HG02981 (cell line): ENCODE measurements around the gene ACKR2.
"Not testable (repeated sequence)": the region's sequence is repeated elsewhere in the genome, so short reads cannot be mapped to it uniquely, and the experiment has no call there.

Source experiments
- ATAC-seq: cut with Tn5 transposase; IDR thresholded peaks from one replicate; pipeline ENCODE4 v1.9.1; 2021; ENCODE audit warnings: mild to moderate bottlenecking, moderate library complexity; ENCODE audit not compliant: unreplicated experiment

Gene ACKR2

DNA sequence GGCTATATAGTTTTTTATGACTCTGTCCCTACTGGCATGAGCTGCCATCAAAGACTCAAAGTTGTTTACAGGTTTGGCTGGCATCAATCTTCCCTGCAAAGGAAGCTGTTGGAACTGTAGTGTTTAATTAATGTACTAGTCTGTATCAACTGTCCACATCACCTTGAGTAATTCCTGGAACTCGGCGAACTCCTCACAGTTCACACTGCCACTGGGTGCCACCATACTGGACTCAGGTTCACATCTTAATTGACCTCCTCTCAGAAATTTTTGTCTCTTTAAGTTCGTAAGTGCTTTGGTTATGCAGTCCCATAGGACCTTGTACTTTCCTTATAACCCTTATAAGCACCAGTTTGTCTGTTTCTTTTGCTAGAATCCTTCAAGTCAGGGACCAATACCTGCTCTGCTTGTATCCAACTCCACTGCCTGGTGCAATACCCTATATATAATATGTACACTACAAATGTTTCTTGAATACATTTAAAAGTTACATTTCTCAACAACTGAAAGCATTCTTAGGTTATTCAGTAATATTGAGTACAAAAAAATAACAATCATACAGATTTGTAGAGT, 8.1 kb upstream of the ACKR2 start:
- no peak for ATAC-seq

DNA sequence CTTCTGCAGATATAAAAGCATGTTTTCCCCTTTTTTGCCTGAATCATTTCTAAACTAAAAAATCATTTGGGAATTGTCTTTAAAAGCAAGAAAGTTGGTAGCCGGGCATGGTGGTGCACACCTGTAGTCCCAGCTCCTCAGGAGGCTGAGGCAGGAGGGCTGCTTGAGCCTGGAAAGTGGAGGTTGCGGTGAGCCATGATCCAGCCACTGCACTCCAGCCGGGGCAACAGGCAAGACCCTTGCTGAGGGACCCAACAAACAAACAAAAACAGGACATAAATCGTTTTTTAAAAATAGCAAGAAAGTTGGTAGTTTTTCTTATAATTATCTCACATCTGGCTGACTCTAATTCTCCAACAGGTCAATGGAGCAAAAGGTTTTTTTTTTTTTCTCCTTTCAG, 7.5 kb upstream of the ACKR2 start:
- ATAC-seq: no peak

DNA sequence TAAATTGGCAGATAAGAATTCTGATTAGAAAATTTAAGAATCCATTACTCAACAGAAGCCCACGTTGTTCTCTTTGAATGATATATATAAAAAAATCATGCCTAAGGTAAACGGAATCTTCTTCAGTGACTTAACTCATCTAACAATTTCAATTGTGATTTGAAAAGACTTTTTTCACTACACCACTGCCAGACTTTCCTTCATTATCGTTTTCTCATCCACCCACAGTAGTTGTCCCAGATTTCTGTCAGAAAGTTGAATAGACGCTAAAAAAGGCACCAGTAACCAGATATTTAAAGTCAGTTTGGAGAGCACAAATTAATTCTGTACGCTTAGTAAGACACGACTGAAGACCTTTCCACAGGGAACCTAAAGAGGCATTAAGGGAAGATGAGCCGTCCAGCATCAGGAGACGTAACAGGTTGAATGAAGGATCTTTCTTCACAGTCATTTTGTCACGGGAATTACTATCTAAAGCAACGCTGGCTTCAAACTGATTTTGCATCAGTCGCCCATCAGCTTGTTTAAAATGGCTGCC, 6.3 kb upstream of the ACKR2 start:
- no peak for ATAC-seq

DNA sequence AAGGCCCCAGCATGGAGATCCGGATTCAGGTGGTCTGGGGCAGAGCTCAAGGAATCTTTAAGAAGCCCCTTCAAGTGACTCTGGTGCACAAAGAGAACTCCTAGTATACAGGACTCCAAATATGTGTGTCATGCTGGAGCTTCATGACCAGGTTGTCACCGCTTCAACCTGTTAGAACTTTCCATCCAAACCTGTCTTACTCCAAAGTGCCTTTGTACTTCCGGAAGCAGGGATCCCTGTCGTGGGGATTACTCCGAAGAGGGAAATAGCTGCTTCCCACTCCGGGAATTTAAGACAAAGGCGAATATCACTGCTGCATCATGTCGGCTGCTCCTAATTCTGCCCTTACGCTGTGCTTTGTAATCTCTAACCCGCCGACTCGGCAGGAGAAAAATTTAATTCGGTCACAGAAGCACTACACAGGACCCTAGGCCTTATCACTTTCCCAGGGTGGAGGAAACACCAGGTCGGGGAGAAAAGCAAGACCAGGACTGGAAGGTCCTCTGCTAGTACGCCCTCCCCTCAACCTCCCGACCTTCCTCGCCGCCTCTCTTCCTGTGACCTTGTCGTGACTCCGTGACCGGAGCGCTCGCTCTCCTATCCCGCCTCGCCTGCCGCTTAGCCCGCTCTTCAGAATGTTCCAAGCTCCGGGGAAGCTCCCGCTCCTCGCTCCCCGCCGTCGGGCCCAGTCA, 5.7 kb upstream of the ACKR2 start:
- peak; percentile 7 for ATAC-seq

DNA sequence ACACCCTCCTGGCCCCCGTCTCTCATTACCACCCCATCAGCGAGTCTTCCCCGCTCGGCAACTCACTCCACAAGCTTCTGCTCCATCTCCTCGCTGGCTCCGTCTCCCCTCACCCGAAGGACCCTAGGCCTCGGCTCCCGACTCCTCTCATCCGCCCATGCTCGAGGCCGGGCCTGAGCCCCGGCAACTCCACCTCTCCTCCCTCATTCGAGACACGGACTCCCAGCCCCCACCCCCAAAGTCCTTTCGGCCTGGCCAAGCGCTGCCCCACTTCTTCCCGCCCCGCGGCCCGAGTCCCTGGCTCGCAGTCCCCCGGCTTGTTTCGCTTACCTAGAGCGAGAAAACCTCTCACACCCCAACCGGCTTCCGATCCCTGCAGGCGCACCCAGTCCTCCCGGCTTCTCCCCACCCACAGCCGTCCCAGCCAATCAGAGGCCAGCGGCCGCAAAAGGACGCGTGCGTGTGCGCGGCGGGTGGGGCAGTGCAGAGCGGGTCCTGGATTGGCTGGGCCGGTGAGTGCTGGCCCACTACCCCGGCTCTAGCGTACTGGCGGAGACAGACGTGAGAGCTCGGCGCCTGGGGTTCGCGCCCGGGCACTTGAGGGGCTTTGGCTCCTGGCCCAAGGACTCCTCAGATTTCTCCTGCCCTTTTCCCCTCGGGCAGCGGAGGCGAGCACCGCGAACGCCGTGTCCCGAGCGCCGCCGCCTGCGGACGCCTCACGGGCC, 5.0 kb upstream of the ACKR2 start, which contains the start of gene HIGD1A:
Gene HIGD1A (minus strand): TSS at position 385 of the 725 bp plus-strand sequence. CDS start 10,237 bp downstream, outside the sequence.
- ATAC-seq: peak; percentile 99

DNA sequence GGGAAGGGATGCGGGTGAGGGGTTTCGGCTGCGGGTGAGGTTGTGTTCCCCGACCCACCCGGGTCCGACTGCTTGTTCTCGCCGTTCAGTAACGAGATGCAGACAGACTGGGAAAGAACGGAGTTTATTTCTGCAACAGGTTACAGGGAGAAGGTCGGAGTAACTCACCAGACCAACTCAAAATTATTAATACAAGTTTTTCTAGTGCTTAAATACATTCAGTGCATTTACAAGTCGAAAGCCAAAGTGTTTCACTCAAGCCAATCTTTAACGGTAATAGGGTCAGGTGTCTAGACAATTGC, 4.5 kb upstream of the ACKR2 start:
- ATAC-seq: peak; percentile 11

DNA sequence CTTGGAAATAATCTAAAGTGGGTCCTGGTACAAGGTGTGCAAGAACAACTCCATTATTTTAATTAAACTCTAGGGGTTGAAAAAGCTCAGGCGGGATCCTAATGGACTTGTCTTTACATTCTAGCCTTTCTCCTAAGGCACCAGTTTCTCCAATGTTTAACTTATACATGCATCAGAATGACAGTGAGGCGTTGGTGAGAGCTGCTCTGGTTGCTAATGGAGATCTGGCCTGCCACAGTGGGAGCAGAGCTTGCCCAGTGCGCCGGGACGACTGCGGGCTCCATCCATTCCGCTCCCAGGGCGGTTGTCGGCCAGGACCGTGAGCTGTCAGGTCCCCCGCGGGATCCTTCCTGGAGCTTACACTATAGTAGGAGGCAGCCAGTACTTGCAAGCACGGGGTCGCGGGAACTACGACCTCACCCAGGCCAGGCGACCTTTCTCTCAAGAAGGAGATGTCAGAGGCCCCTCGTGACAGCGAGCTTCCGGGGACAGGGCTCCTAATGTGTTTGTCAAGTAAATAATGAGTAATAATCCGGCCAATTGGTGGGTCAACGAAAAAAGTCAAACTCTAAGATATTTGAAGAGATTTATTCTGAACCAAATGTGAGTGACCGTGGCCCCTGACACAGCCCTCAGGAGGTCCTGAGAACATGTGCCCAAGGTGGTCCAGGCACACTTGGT, 4.0 kb upstream of the ACKR2 start:
- ATAC-seq: no peak

DNA sequence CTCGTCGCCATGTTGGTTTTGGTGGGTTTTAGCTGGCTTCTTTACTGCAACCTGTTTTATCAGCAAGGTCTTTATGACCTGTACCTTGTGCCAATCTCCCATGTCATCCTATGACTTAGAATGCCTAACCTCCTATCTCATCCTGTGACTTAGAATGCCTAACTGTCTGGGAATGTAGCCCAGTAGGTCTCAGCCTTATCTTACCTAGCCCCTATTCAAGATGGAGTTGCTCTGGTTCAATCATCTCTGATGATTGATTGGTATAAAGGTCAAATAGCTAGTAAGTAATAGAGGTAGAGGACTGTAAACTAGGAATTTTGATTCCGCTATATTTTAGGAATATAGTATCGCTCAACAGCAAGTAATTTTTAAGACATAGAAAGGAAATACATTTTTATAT, 1.3 kb upstream of the ACKR2 start:
- ATAC-seq: no peak

DNA sequence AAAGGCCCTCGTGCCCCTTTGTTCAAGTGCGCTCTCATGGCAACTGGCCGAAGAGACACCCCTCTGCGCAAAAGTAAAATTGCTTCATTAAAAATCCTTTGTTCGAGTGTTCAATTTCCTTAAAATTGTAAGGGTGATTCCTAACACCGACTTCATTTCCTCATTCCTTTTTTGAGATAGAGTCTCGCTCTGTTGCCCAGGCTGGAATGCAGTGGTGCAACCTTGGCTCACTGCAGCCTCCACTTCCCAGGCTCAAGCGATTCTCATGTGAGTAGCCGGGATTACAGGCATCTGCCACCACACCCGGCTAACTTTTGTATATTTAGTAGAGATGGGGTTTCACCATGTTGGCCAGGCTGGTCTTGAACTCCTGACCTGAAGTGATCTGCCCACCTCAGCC, 1.5 kb downstream of the ACKR2 start:
- not testable (repeated sequence) for ATAC-seq

DNA sequence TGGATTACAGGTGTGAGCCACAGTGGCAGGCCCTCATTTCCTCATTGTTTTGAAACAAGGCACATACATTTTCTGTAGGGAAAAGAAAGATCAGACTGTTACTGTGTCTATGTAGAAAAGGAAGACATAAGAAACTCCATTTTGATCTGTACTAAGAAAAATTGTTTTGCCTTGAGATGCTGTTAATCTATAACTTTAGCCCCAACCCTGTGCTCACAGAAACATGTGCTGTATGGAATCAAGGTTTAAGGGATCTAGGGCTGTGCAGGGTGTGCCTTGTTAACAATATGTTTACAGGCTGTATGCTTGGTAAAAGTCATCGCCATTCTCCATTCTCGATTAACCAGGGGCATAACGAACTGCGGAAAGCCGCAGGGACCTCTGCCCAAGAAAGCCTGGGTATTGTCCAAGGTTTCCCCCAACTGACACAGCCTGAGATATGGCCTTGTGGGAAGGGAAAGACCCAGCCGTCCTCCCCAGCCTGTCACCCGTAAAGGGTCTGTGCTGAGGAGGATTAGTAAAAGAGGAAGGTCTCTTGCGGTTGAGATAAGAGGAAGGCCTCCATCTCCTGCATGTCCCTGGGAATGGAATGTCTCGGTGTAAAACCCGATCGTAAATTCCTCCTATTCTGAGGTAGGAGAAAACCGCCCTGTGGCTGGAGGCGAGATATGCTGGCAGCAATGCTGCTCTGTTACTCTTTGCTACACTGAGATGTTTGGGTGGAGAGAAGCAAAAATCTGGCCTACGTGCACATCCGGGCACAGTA, 2.1 kb downstream of the ACKR2 start:
- not testable (repeated sequence) for ATAC-seq

DNA sequence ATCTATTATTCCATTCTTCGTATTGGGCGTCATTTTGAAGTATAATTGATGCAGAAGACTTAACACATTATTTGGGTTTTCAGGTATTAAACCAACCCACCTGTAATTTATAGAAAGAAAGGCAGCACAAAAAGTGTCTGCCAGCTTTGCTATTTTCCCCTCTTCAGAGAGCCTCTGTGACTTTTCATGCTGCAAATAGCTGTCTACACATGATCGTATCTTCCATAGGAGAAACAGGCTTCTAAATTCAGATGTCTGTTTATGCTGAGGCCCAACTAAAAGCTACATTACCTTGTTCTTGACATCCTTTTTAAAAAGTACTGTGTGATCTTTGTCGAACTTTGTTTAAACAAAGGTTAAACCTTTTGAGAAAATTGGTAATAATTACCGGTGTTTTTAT, 5.0 kb downstream of the ACKR2 start:
- ATAC-seq: no peak

DNA sequence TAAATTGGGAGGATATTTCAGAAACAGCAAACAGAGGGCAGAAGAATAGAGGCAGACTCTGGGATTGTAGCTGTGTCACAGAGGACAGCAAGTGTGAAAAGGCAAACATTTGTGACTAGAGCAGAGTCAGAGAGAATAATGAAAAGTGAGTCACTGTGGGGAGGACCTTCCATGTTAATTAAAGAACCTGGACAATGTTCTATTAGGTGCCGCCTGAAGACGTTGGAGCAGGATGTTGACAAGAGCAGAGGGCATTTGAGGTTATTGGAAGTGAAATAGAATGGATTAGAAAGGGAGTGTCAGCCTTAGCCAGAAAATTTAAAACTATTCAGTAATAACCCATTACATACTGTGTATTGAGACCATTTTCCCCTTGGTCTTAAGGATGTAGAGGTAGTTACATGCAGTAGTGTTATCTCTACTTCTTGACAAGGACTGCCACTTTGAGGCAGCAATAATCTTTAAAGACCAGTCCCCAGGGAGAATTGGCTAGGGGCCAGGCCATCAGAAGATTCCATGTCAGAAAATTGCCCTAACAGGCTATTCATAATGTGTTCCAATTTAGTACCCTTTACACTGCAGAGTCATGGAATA, 5.8 kb downstream of the ACKR2 start:
- ATAC-seq: no peak

DNA sequence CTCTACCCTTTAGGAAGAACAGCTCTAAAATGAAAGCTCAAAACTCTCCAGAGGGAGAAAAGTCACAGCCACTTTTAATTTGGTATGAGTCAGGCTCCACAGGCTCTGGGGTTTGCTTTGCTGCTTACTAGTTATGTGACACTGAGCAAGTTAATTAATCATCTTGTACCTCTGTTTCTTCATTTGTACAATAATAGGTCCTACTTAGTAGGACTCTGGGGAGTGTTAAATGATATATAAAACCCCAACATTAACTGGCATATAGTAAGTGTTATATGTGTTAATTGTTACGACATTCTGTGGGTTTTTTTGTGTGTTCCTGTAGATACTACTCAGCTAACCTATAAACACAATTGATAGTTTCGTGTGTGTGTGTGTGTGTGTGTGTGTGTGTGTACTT, 6.6 kb downstream of the ACKR2 start:
- no peak for ATAC-seq

DNA sequence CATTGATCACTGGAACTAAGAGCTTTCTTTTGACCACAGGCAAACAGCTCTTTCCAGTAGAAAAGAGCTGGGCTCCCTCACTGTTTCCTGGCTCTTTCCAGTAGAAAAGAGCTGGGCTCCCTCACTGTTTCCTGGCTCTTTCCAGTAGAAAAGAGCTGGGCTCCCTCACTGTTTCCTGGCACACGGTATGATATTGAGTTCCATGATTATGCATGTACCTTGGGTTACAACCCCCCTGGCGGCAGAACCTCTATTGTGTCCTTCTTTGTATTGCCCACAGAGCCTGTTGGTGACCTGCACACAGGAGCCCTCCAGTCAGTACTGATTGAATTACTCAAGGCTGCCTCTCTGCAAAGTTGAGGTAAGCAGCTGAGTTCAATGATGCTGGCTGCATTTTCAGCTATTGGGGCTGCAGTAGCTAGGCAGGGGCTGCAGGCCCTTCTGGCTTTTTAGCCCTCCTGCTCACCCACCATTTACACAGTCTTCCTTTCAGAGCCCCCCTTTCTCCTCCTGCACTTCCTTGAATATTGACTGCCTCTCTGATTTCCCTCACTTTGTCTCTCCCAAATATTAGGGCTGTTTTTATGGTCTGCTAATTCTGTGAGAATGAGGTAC, 10.2 kb downstream of the ACKR2 start:
- ATAC-seq: no peak

DNA sequence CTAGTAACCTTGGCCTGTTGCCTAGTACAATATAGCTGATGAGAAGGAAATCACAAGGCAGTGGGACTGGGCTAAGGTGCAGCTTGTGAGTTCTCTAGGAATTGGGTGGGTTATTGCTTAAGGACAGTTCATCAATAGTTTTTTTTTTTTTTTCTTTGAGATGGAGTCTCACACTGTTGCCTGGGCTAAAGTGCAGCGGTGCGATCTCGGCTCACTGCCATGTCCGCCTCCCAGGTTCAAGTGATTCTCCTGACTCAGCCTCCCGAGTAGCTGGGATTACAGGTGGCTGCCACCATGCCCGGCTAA, 11.5 kb downstream of the ACKR2 start:
- ATAC-seq: no peak

DNA sequence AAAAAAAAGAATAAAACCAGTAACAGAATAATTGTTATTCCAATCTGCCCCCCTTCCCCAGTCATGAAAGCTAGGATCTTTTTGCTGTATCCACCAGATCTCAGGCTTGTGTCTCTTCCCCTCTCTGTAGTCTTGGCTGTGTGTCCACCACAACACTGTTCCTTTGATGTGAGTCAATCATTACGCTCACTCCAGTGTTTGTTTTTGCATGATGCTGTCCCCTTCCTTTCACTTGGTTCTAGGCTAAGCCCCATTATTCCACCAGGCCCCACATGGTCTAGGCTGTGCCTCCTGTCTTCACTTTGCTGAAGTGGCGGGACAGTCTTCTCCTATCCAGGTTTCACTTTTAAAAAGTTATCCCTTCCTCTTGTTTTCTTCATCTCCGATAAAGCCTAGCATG, 13.6 kb downstream of the ACKR2 start:
- ATAC-seq: no peak

DNA sequence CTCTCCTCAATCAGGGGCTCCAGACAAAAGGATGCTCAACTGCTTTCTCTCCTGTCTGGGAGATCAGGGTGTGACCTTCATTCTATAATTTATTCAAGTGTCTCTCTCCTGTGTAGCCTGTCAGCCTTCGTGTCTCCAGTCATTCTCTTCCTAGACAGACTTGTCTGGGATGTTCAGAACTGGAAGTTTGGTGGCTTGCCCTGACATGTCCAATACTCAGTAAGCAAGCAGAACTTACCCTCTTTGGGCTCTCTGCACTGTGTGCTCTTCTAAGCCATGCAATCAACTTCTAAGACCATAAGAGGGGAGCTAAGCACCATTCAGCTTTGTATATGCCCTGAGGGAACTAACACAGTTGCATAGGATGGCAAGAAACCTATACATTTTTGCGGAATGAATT, 14.1 kb downstream of the ACKR2 start:
- ATAC-seq: no peak

DNA sequence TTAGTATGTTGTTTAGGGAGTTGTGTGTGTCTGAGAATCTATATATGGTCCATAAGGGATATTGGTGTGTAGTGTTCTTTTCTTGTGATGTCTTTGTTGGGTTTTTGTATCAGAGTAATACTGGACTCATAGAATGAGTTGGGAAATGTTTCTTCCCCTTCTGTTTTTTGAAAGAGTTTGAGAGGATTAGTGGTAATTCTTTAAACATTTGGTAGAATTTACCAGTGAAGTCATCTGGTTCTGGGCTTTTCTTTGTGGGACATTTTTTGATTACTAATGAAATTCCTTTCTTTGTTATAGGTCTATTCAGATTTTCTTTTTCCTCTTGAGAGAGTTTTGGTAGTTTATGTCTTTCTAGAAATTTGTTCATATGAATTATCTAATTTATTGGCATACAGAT, 16.9 kb downstream of the ACKR2 start:
- ATAC-seq: no peak

DNA sequence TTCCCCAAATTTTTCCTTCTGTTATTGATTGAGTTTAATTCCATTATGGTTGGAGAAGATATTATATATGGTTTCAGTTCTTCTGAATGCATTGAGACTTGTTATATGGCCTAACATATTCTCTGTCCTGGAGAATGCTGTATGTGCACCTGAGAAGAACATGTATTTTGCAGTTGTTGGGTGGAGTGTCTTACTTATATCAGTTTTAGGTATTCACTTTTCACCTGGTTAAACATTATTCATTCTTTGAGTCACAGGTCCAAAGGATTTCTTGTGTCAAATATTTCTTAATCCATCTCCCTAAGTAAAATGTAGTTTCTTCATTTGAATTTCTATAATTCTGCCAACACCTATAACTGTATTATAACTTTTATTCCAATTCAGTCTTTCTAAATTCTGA, 17.8 kb downstream of the ACKR2 start:
- ATAC-seq: no peak

DNA sequence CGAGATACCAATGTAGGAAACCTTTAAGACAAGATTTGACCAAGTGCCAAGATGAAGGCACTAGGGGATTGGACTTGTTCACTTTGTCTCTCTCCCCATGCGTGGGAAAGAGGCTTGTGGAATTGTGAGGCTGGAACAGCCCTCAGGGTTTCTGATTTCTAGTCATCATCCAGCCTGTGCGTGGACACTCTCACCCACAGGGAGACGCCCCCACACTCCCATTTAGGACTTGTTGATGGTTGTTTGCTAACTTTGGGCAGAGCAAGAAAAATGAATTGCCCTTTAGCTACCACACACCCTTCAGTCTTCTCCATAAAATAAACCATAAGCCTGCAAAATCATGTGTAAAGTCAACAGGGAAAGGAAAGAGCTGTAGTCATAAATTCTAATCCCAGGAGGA, 18.4 kb downstream of the ACKR2 start:
- no peak for ATAC-seq
